Endothelial cell of umbilical vein (primary cell): ENCODE data around the gene PRSS3. TPM values are rescaled to one million over a fixed set of nuclear protein-coding genes. Genes with fewer than 3 reads are reported as not detected.
"Not testable (repeated sequence)": the region's sequence is repeated elsewhere in the genome, so short reads cannot be mapped to it uniquely, and the experiment has no call there.

ENCODE experiments used
- BruUV-seq: library from RNA; stranded (reverse); fragments of 400-500 nt; replicated peaks from 2 replicates; lab custom pipeline; 2021; lab: Mats Ljungman, UMichigan
- CTCF ChIA-PET: fragments of 300-600, 350-600 bp; sonication (Branson Sonifier 250); formaldehyde crosslinking; loops from one replicate; lab custom pipeline; 2021; ENCODE audit warnings: antibody characterized with exemption, inconsistent platforms; lab: Charles Lee
- POLR2A ChIA-PET: fragments of 300-600, 350-600 bp; sonication (Branson Sonifier 250); formaldehyde crosslinking; loops from one replicate; lab custom pipeline; 2021; ENCODE audit warnings: antibody characterized with exemption, inconsistent platforms; lab: Charles Lee
- DNase-seq: peaks from one replicate; pipeline ENCODE4 v3.0.0-alpha.2; 2011; ENCODE audit warnings: low read depth, low spot score
- FAIRE-seq: peaks from 2 replicates; lab custom pipeline; 2011; peaks lifted over from hg19 to GRCh38; lab: Jason Lieb, UNC
- H2AFZ ChIP-seq: 2 replicates; pipeline ENCODE4 v1.6.0; 2012; ENCODE audit warnings: low read depth, low read length, control low read depth, inconsistent platforms
- H3K27ac ChIP-seq: 2 replicates; pipeline ENCODE4 v1.5.1; 2011; ENCODE audit warnings: low read depth, mild to moderate bottlenecking, control low read depth, low read length, moderate library complexity; ENCODE audit not compliant: insufficient read depth
- H3K27me3 ChIP-seq, 2 experiments: 2 replicates each; pipeline versions ENCODE4 v1.6.0 to v1.6.1; 2011; ENCODE audit warnings: low read length in 2 of 2, mixed read lengths in 1 of 2; ENCODE audit not compliant: control insufficient read depth in 2 of 2, insufficient read depth in 2 of 2
- H3K36me3 ChIP-seq, 2 experiments: 2 replicates in 1 of 2; 3 replicates in 1 of 2; pipeline ENCODE4 v1.5.1; 2011; ENCODE audit warnings: low read length in 2 of 2, mild to moderate bottlenecking in 1 of 2, moderate library complexity in 1 of 2; ENCODE audit not compliant: control insufficient read depth in 2 of 2, insufficient read depth in 2 of 2; ENCODE audit errors: extremely low read depth in 1 of 2
- H3K4me1 ChIP-seq: 3 replicates; pipeline ENCODE4 v1.5.1; 2011; ENCODE audit warnings: mild to moderate bottlenecking, low read length; ENCODE audit not compliant: control insufficient read depth, insufficient read depth; ENCODE audit errors: extremely low read depth
- H3K4me2 ChIP-seq: 2 replicates; pipeline ENCODE4 v1.6.1; 2011; ENCODE audit warnings: low read length, control low read depth, mixed read lengths; ENCODE audit not compliant: insufficient read depth
- H3K4me3 ChIP-seq, 3 experiments: fragments of 200-600 bp in 1 of 3; sonication (generic), shearing (Covaris generic) in 1 of 3; replicated peaks in 1 of 3; 2 replicates each; pipeline ENCODE4 v1.5.1; 2011 to 2016; ENCODE audit warnings: control low read depth in 3 of 3, low read length in 3 of 3, mild to moderate bottlenecking in 2 of 3, inconsistent platforms in 1 of 3, low read depth in 1 of 3, moderate library complexity in 1 of 3; ENCODE audit not compliant: insufficient read depth in 1 of 3
- H3K79me2 ChIP-seq: 2 replicates; pipeline ENCODE4 v1.6.0; 2012; ENCODE audit warnings: low read length, inconsistent platforms; ENCODE audit not compliant: control insufficient read depth, insufficient read depth
- H3K9ac ChIP-seq: replicated peaks from 2 replicates; pipeline ENCODE3; 2011; ENCODE audit warnings: low read length, control low read depth; ENCODE audit not compliant: insufficient read depth; ENCODE audit errors: extremely low read depth
- H3K9me1 ChIP-seq: replicated peaks from 3 replicates; pipeline ENCODE4 v1.6.0; 2011; ENCODE audit warnings: mild to moderate bottlenecking, low read length; ENCODE audit not compliant: control insufficient read depth, insufficient read depth; ENCODE audit errors: extremely low read depth
- H3K9me3 ChIP-seq: replicated peaks from 2 replicates; pipeline ENCODE4 v1.5.1; 2012; ENCODE audit warnings: low read length, inconsistent platforms; ENCODE audit not compliant: control insufficient read depth, insufficient read depth
- H4K20me1 ChIP-seq: replicated peaks from 2 replicates; pipeline ENCODE3; 2011; ENCODE audit warnings: mild to moderate bottlenecking, low read length; ENCODE audit not compliant: control insufficient read depth, insufficient read depth; ENCODE audit errors: extremely low read depth
- CTCF ChIP-seq, 2 donors: IDR thresholded peaks; 1 replicate in 1 of 2; 2 replicates in 1 of 2; pipeline ENCODE4 v1.5.1; 2011; ENCODE audit warnings: low read length in 2 of 2, mild to moderate bottlenecking in 2 of 2, moderate library complexity in 2 of 2, control low read depth in 1 of 2, inconsistent platforms in 1 of 2, low read depth in 1 of 2; ENCODE audit not compliant: insufficient read depth in 1 of 2; ENCODE audit errors: extremely low read depth in 1 of 2
- EZH2 ChIP-seq: IDR thresholded peaks from 2 replicates; pipeline ENCODE4 v1.6.1; 2012; ENCODE audit warnings: borderline replicate concordance, low read depth, mild to moderate bottlenecking, moderate library complexity, low read length, inconsistent platforms; ENCODE audit not compliant: severe bottlenecking
- GATA2 ChIP-seq: IDR thresholded peaks from 2 replicates; pipeline ENCODE4 v1.7.0; 2011; ENCODE audit warnings: low read depth, mild to moderate bottlenecking, moderate library complexity, mixed read lengths, low read length; ENCODE audit not compliant: insufficient read length, insufficient read depth
- dilution Hi-C: fragments of 300-500 bp; cut with MboI; formaldehyde crosslinking; loops from one replicate; pipeline ENCODE4 v1.15.0; 2019; ENCODE audit warnings: low sequenced_read_pairs; ENCODE audit not compliant: extremely low pct_ligation_motif_present
- intact Hi-C: fragments of 100-400 bp; cut with micrococcal nuclease; formaldehyde crosslinking; loops from one replicate; pipeline ENCODE4 v1.10.0; 2022
- polyA plus RNA-seq, 4 experiments: library from polyadenylated mRNA; depleted of rRNA in 3 of 4; stranded (reverse) in 3 of 4; unstranded in 1 of 4; fragments of >200 nt; gene quantifications; 2 replicates each; pipeline versions ENCODE4 v1.2.1 to v1.2.3, GENCODE V29; 2011 to 2012; ENCODE audit warnings: missing spikeins in 1 of 4
- total RNA-seq: library from RNA; stranded (reverse); gene quantifications from 2 replicates; pipeline ENCODE4 v1.2.3, GENCODE V29; 2021
- TF ChIP-seq, protein P1 (sequence below): IDR thresholded peaks from 2 replicates; pipeline ENCODE4 v1.6.1; 2011; ENCODE audit not compliant: insufficient read depth, insufficient read length

PRSS3 gene
- total and polyA plus RNA-seq, 2 donors (not counting 3 experiments of a cell fraction or from before 2014, with no cell fraction given): 3.7 to 4.4 TPM

DNA sequence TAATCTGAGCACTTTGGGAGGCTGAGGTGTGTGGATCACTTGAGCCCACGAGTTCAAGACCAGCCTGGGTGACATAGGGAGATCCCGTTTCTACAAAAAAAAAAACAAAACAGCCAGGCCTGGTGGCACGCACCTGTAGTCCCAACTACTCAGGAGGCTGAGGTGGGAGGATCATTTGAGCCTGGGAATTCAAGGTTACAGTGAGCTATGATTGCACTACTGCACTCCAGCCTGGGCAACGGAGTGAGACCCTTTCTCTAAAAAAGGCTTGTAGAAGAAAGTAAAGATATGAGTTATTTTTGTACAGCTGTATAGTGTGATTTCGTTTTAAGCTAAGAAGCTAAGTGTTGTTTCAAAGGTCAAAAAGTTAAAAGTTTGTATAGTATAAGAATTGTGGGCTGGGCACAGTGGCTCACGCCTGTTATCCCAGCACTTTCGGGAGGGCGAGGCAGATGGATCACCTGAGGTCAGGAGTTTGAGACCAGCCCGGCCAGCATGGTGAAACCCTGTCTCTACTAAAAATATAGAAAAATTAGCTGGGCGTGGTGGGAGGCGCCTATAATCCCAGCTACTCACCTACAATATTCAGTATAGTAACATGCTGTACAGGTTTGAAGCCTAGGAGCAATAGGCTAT is 40.4 kb downstream of the PRSS3 start:
- ChIA-PET POLR2A (no interaction called here), CTCF (interaction anchor here (0.9 kb wide), 1 partner anchor 22 kb away, joined by 3 read pairs; no protein-coding TSS in a partner anchor)
- TF ChIP-seq, protein P1, sequence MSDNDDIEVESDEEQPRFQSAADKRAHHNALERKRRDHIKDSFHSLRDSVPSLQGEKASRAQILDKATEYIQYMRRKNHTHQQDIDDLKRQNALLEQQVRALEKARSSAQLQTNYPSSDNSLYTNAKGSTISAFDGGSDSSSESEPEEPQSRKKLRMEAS: no peak
- TF ChIP-seq GATA2 (no peak), EZH2 (no peak), CTCF (IDR thresholded peaks at IDR 0.05; ENCODE audit: extremely low read depth in 1 of 2, insufficient read depth in 1 of 2, low read depth in 1 of 2, low read length in 2 of 2) (no peak)
- no peaks in the 10 kb centered on the region for H3K9me1 ChIP-seq
- H2AFZ ChIP-seq: no peak overlapping the region
- no peak overlapping the region for H3K9ac ChIP-seq
- no TSS peak for BruUV-seq
- H3K27ac ChIP-seq: no peak overlapping the region
- H3K4me3 ChIP-seq: no peak overlapping the region
- dilution Hi-C loops (no loop called here), intact Hi-C loops (no loop called here)
- no peaks in the 10 kb centered on the region for H3K9me3 ChIP-seq
- peaks cover 3% of the 10 kb centered on the region for H3K4me1 ChIP-seq
- DNase-seq: no peak
- no peak overlapping the region for H3K4me2 ChIP-seq
- FAIRE-seq: no peak
- H3K79me2 ChIP-seq: peaks cover 96% of the 10 kb centered on the region
- H4K20me1 ChIP-seq: peaks cover 5% of the 10 kb centered on the region
- H3K27me3 ChIP-seq: no peaks in the 10 kb centered on the region
- H3K36me3 ChIP-seq: no peaks in the 10 kb centered on the region

GRCh38 chr9:33836261-33836660 is 40.9 kb downstream of the PRSS3 start:
- H3K9me3 ChIP-seq, H2AFZ ChIP-seq, H3K36me3 ChIP-seq, POLR2A ChIA-PET, H3K27me3 ChIP-seq, H3K4me1 ChIP-seq, H3K4me2 ChIP-seq, H3K4me3 ChIP-seq, FAIRE-seq, intact Hi-C loops, H3K9ac ChIP-seq, H3K9me1 ChIP-seq, dilution Hi-C loops, BruUV-seq, H3K27ac ChIP-seq, DNase-seq, H4K20me1 ChIP-seq: not testable (repeated sequence)
- CTCF ChIA-PET: interaction anchor here (0.9 kb wide), 1 partner anchor 22 kb away, joined by 3 read pairs; no protein-coding TSS in a partner anchor
- H3K79me2 ChIP-seq: peaks cover 96% of the 10 kb centered on the region
